B cell (primary cell): ENCODE measurements around the gene MAB21L3. TPM values are rescaled to one million over a fixed set of nuclear protein-coding genes. Genes with fewer than 3 reads are reported as not detected.

ENCODE experiments used
- ATAC-seq: fragments of 200-7000 bp; cut with Tn5 transposase; one replicate; pipeline ENCODE4 v1.10.0; 2021; ENCODE audit warnings: low read depth, mild to moderate bottlenecking, moderate number of reproducible peaks, moderate library complexity
- CTCF ChIA-PET: fragments of 350-600 bp; sonication (Branson Sonifier 250); formaldehyde crosslinking; loops from one replicate; lab custom pipeline; 2021; ENCODE audit warnings: antibody characterized with exemption, inconsistent platforms; lab: Charles Lee
- POLR2A ChIA-PET: fragments of 350-600 bp; sonication (Branson Sonifier 250); formaldehyde crosslinking; loops from one replicate; lab custom pipeline; 2021; ENCODE audit warnings: antibody characterized with exemption; lab: Charles Lee
- DNase-seq: peaks from one replicate; pipeline ENCODE4 v3.0.0; 2013
- H2AFZ ChIP-seq: 2 replicates; pipeline ENCODE4 v1.6.1; 2012; ENCODE audit warnings: mild to moderate bottlenecking, low read depth, low read length; ENCODE audit not compliant: insufficient read depth, poor library complexity, severe bottlenecking
- H3K27ac ChIP-seq, 2 donors: 1 replicate in 1 of 2; 2 replicates in 1 of 2; pipeline ENCODE4 v1.5.1; 2012 to 2013; ENCODE audit warnings: low read length in 2 of 2, mild to moderate bottlenecking in 2 of 2, moderate library complexity in 1 of 2
- H3K27me3 ChIP-seq, 4 experiments: fragments of 200-600 bp in 1 of 4; sonication (generic) in 1 of 4; replicated peaks in 1 of 4; 1 replicate in 2 of 4; 2 replicates in 2 of 4; pipeline versions ENCODE4 v1.6.1 to v1.7.0; 2013 to 2016; ENCODE audit warnings: low read length in 3 of 4, mild to moderate bottlenecking in 2 of 4, mixed read lengths in 1 of 4, moderate library complexity in 1 of 4; ENCODE audit not compliant: insufficient read depth in 4 of 4, control insufficient read depth in 3 of 4; ENCODE audit errors: control extremely low read depth in 1 of 4
- H3K36me3 ChIP-seq, 2 experiments: replicated peaks in 1 of 2; 1 replicate in 1 of 2; 2 replicates in 1 of 2; pipeline versions ENCODE4 v1.6.1 to v1.7.1; 2013; ENCODE audit warnings: low read length in 1 of 2; ENCODE audit not compliant: insufficient read depth in 2 of 2, control insufficient read depth in 1 of 2; ENCODE audit errors: control extremely low read depth in 1 of 2, extremely low read depth in 1 of 2
- H3K4me1 ChIP-seq, 2 donors: fragments of 200-600 bp in 1 of 2; sonication (generic) in 1 of 2; 1 replicate in 1 of 2; 2 replicates in 1 of 2; pipeline versions ENCODE4 v1.5.1 to v1.6.1; 2013 to 2017; ENCODE audit warnings: low read length in 2 of 2; ENCODE audit not compliant: control insufficient read depth in 2 of 2, insufficient read depth in 2 of 2
- H3K4me2 ChIP-seq: replicated peaks from 2 replicates; pipeline ENCODE3; 2012; ENCODE audit warnings: mild to moderate bottlenecking, low read depth, low read length; ENCODE audit not compliant: poor library complexity, severe bottlenecking
- H3K4me3 ChIP-seq, 5 experiments: fragments of 200-600 bp in 1 of 5; sonication (generic) in 1 of 5; 1 replicate in 3 of 5; 2 replicates in 2 of 5; pipeline versions ENCODE4 v1.5.1 to v1.7.0; 2011 to 2016; ENCODE audit warnings: low read length in 4 of 5, mild to moderate bottlenecking in 4 of 5, low read depth in 2 of 5, control low read depth in 1 of 5, moderate library complexity in 1 of 5; ENCODE audit not compliant: insufficient read depth in 1 of 5; ENCODE audit errors: control extremely low read depth in 1 of 5, extremely low read depth in 1 of 5
- H3K79me2 ChIP-seq: fragments of 200-600 bp; sonication (generic); one replicate; pipeline ENCODE4 v1.6.0; 2016; ENCODE audit warnings: low read length; ENCODE audit not compliant: control insufficient read depth, insufficient read depth
- H3K9ac ChIP-seq: fragments of 200-600 bp; sonication (generic); 2 replicates; pipeline ENCODE4 v1.6.1; 2017; ENCODE audit warnings: mild to moderate bottlenecking, low read length, moderate library complexity
- H3K9me3 ChIP-seq, 3 donors: one replicate each; pipeline versions ENCODE4 v1.6.1 to v1.7.1; 2013; ENCODE audit warnings: low read length in 2 of 3; ENCODE audit not compliant: control insufficient read depth in 2 of 3, insufficient read depth in 1 of 3; ENCODE audit errors: control extremely low read depth in 1 of 3
- H4K20me1 ChIP-seq: 2 replicates; pipeline ENCODE4 v1.6.0; 2012; ENCODE audit warnings: mild to moderate bottlenecking, low read length; ENCODE audit not compliant: insufficient read depth, control insufficient read depth, poor library complexity, severe bottlenecking
- H3K27ac Mint-ChIP-seq: one replicate; pipeline ENCODE4 v1.8.0; 2021; ENCODE audit warnings: mixed read lengths
- H3K27me3 Mint-ChIP-seq: one replicate; pipeline ENCODE4 v1.8.0; 2021; ENCODE audit warnings: mixed read lengths
- H3K4me1 Mint-ChIP-seq: one replicate; pipeline ENCODE4 v1.8.0; 2021; ENCODE audit warnings: mixed read lengths
- H3K4me3 Mint-ChIP-seq: one replicate; pipeline ENCODE4 v1.8.0; 2021; ENCODE audit warnings: mixed read lengths
- H3K9me3 Mint-ChIP-seq: one replicate; pipeline ENCODE4 v1.8.0; 2022; ENCODE audit warnings: mixed read lengths; ENCODE audit not compliant: insufficient read depth
- CTCF ChIP-seq: fragments of 200-600 bp; IDR thresholded peaks from one replicate; pipeline ENCODE4 v1.8.0; 2022; ENCODE audit warnings: antibody characterized with exemption, mild to moderate bottlenecking
- EZH2 ChIP-seq: IDR thresholded peaks from 2 replicates; pipeline ENCODE4 v1.6.1; 2012; ENCODE audit warnings: borderline replicate concordance, low read depth, mild to moderate bottlenecking, moderate library complexity, low read length; ENCODE audit not compliant: insufficient read depth, poor library complexity, severe bottlenecking
- intact Hi-C: fragments of 100-400 bp; cut with micrococcal nuclease; formaldehyde crosslinking; loops from one replicate; pipeline ENCODE4 v1.10.0; 2022
- polyA plus RNA-seq: library from polyadenylated mRNA; depleted of rRNA; stranded (reverse); fragments of >200 nt; gene quantifications from 2 replicates; pipeline ENCODE4 v1.2.3, GENCODE V29; 2012
- total RNA-seq, 2 donors: library from RNA; stranded (reverse); fragments of 120-200 nt in 1 of 2; gene quantifications; 1 replicate in 1 of 2; 2 replicates in 1 of 2; pipeline versions ENCODE4 v1.2.3 to v1.2.4, GENCODE V29; 2013 to 2022

Gene MAB21L3
- total and polyA plus RNA-seq, 2 donors (not counting 1 experiment from before 2014, with no cell fraction given): not detected

- intact Hi-C loops: no loop called here
- no peak overlapping the region for H3K27ac ChIP-seq
- no peaks in the 10 kb centered on the region for H3K4me1 ChIP-seq
- DNase-seq (no peak), ATAC-seq (no peak)
- H3K79me2 ChIP-seq: no peaks in the 10 kb centered on the region
- H3K27me3 ChIP-seq: no peaks in the 10 kb centered on the region
- no peak overlapping the region for H3K4me3 ChIP-seq
- TF ChIP-seq CTCF (no peak), EZH2 (no peak)
- POLR2A ChIA-PET: no interaction called here
- peaks cover 5% of the 10 kb centered on the region for H3K9me3 Mint-ChIP-seq
- no peaks in the 10 kb centered on the region for H4K20me1 ChIP-seq
- H3K4me2 ChIP-seq: no peak overlapping the region
- CTCF ChIA-PET: interaction anchor here (1.5 kb wide), 1 partner anchor 322 kb away, joined by 3 read pairs; no protein-coding TSS in a partner anchor
- no peak overlapping the region for H3K27ac Mint-ChIP-seq
- H2AFZ ChIP-seq: no peak overlapping the region
- H3K36me3 ChIP-seq: no peaks in the 10 kb centered on the region
- H3K9me3 ChIP-seq: peaks cover 0 to 9% (median 4%) of the 10 kb centered on the region in 3 donors
- H3K27me3 Mint-ChIP-seq: peaks cover 7% of the 10 kb centered on the region
- H3K4me3 Mint-ChIP-seq: no peak overlapping the region
- H3K9ac ChIP-seq: no peak overlapping the region
- H3K4me1 Mint-ChIP-seq: no peaks in the 10 kb centered on the region
Measured at GRCh38 chr1:116161877-116162390, 50.7 kb downstream of the MAB21L3 start.

- Histone ChIP-seq H3K4me2 (no peak overlapping the region), H3K4me1 (peaks cover 8 to 9% of the 10 kb centered on the region in 2 donors), H3K79me2 (no peaks in the 10 kb centered on the region), H3K27me3 (no peaks in the 10 kb centered on the region), H4K20me1 (no peaks in the 10 kb centered on the region), H3K36me3 (no peaks in the 10 kb centered on the region), H3K9me3 (peaks cover 0 to 4% (median 0%) of the 10 kb centered on the region in 3 donors), H3K4me3 (no peak overlapping the region), H3K9ac (no peak overlapping the region), H3K27ac (no peak overlapping the region), H2AFZ (no peak overlapping the region)
- H3K4me1 Mint-ChIP-seq: peaks cover 8% of the 10 kb centered on the region
- POLR2A ChIA-PET: no interaction called here
- H3K4me3 Mint-ChIP-seq: no peak overlapping the region
- DNase-seq: no peak
- H3K27ac Mint-ChIP-seq: no peak overlapping the region
- H3K9me3 Mint-ChIP-seq: peaks cover 3% of the 10 kb centered on the region
- no peak for ATAC-seq
- TF ChIP-seq CTCF (no peak), EZH2 (no peak)
- H3K27me3 Mint-ChIP-seq: peaks cover 12% of the 10 kb centered on the region
- CTCF ChIA-PET: interaction anchor here (1.0 to 1.1 kb wide), 2 partner anchors 18 to 322 kb away, joined by 4 read pairs; no protein-coding TSS in a partner anchor
- intact Hi-C loops: no loop called here
Measured at GRCh38 chr1:116163533-116163932, 52.3 kb downstream of the MAB21L3 start.
